ENCODE data around the gene CCSAP.
"Not testable (repeated sequence)": the region's sequence is repeated elsewhere in the genome, so short reads cannot be mapped to it uniquely, and the experiment has no call there.

Gene CCSAP

DNA sequence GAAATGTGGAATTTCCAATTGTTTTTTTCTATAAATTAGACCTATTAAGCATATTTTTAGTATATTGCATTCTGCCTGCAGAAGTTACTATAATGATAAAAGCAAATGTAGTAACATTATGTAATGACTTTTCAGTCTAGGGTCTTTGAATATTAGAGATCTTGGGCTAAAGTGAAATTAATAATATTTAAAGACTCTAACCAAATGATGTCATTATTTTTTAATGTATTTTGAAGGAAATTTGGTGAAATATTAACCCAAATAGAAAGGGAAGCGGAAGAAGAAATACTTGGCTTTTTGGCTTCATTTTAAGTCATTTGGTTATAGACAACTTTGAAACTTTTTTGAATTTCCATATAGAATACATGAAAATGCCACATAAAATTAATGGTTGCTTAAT, 45.1 kb downstream of the CCSAP start:
- no peaks in the 10 kb centered on the region for H3K27me3 ChIP-seq
- H3K9me3 ChIP-seq, result no peaks in the 10 kb centered on the region
- TF ChIP-seq, protein P1, sequence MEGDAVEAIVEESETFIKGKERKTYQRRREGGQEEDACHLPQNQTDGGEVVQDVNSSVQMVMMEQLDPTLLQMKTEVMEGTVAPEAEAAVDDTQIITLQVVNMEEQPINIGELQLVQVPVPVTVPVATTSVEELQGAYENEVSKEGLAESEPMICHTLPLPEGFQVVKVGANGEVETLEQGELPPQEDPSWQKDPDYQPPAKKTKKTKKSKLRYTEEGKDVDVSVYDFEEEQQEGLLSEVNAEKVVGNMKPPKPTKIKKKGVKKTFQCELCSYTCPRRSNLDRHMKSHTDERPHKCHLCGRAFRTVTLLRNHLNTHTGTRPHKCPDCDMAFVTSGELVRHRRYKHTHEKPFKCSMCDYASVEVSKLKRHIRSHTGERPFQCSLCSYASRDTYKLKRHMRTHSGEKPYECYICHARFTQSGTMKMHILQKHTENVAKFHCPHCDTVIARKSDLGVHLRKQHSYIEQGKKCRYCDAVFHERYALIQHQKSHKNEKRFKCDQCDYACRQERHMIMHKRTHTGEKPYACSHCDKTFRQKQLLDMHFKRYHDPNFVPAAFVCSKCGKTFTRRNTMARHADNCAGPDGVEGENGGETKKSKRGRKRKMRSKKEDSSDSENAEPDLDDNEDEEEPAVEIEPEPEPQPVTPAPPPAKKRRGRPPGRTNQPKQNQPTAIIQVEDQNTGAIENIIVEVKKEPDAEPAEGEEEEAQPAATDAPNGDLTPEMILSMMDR (IDR thresholded peaks at IDR 0.05; ENCODE audit: low read depth, low read length), result no peak
- peaks cover 21% of the 10 kb centered on the region for H3K36me3 ChIP-seq
- H3K4me3 ChIP-seq (ENCODE audit: low read depth, low read length), result no peak overlapping the region
- DNase-seq, result no peak
- no peaks in the 10 kb centered on the region for H3K4me1 ChIP-seq

DNA sequence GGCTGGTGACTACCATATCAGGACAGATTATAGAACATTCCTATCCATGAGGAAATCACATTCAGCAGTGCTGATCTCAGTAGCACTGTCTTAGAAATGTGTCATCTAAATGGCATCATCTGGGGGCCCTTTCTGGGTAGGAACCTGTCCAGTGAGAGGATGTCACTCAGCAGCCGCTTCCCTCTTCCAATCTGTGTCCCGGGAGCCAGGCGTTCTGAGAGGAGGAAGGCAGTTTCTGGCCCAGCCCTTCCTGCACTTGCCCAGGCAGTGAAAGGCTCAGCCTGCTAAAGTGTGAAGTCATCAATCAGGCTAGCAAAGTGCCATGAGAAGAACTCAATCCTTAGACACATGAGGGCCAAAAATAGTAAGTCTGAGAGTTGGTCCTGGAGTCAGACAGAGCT, 46.3 kb downstream of the CCSAP start:
- H3K4me3 ChIP-seq (ENCODE audit: low read depth, low read length), result no peak overlapping the region
- H3K27me3 ChIP-seq, result no peaks in the 10 kb centered on the region
- H3K36me3 ChIP-seq, result peaks cover 21% of the 10 kb centered on the region
- TF ChIP-seq, protein P1 (IDR thresholded peaks at IDR 0.05; ENCODE audit: low read depth, low read length), result no peak
- no peak for DNase-seq
- H3K9me3 ChIP-seq, result no peaks in the 10 kb centered on the region
- no peaks in the 10 kb centered on the region for H3K4me1 ChIP-seq

DNA sequence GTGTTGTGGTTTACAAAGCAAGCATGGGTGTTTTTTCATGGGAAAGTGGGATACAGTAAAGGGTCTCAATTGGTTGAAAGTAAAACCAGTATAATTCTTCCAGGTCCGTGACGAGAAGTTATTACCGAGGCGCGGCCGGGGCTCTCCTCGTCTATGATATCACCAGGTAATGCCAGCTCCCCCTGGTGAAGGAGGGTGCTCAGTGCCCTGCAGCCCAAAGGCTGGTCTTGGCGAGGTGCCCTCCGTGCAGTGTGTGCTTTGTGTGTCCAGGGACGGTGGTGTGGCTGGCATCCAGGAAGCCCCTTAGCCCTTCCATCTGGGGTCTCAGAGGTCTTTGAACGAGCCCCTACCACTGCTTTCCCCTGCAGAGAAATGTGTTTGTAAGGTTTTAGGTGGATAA, 47.1 kb downstream of the CCSAP start:
- DNase-seq, result no peak
- Histone ChIP-seq H3K4me3 (ENCODE audit: low read depth, low read length) (no peak overlapping the region), H3K4me1 (no peaks in the 10 kb centered on the region), H3K36me3 (peaks cover 26% of the 10 kb centered on the region), H3K9me3 (no peaks in the 10 kb centered on the region), H3K27me3 (no peaks in the 10 kb centered on the region)
- TF ChIP-seq, protein P1 (IDR thresholded peaks at IDR 0.05; ENCODE audit: low read depth, low read length), result no peak

DNA sequence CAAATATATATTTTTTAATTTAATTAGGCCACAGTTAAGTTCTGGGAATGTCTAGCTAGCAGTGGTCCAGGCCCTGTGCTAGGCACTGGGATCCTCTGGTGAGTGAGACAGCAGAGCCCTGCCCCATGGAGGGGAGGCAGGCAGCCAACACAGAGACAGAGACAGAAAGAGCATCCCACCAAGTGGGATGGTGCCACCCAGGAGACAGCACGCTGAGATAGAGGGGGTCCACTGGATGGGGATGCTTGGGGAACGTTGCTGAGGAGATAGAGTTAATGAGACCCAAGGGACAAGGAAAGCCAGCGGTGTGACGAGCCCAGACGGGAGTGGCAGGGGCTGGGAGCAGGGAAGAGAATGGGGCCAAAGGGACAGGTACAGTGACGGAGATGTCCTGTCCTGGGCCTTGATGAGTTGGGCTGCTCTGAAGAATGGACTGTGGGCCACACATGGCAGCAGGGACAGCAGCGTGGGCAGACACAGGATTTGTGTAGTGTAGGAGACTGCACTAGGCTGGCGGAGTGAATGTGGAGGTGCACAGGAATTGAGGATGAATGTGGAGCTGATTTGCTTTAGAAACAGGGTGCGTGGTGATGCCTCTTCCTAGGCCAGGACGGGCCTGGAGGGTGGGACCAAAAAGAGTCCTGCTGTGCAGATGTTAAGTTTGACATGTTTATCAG, 49.2 kb downstream of the CCSAP start:
- Histone ChIP-seq H3K36me3 (peaks cover 19% of the 10 kb centered on the region), H3K9me3 (no peaks in the 10 kb centered on the region), H3K27me3 (no peaks in the 10 kb centered on the region), H3K4me3 (ENCODE audit: low read depth, low read length) (no peak overlapping the region), H3K4me1 (no peaks in the 10 kb centered on the region)
- no peak for DNase-seq
- TF ChIP-seq, protein P1 (IDR thresholded peaks at IDR 0.05; ENCODE audit: low read depth, low read length), result no peak

DNA sequence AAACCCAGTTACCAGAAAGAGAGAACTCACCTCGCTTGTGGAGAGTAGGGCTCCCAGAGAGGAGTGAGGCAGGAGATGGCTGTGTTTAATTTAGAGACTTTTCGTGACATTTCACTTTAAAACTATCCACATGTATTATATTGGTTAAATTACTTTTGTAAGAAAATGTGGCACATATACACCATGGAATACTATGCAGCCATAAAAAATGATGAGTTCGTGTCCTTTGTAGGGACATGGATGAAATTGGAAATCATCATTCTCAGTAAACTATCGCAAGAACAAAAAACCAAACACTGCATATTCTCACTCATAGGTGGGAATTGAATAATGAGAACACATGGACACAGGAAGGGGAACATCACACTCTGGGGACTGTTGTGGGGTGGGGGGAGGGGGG, 51.2 kb downstream of the CCSAP start:
- not testable (repeated sequence) for DNase-seq; H3K9me3 ChIP-seq; H3K4me3 ChIP-seq (ENCODE audit: low read depth, low read length); H3K27me3 ChIP-seq; H3K4me1 ChIP-seq
- peaks cover 19% of the 10 kb centered on the region for H3K36me3 ChIP-seq

DNA sequence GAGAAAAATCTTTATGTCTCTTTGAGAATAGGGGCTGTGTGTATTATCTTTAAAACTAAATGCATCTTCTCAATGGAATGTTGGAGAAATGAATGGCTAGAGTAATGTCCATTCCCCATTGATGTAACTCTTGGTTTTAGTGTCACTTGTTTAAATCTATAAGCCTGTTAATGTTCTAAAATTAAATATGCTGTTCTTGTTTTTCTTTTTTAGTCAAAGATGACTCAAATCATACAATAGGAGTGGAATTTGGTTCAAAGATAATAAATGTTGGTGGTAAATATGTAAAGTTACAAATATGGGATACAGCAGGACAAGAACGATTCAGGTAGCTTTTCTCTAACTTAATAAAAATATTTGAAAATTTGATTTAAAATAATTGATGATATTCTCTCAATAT, 54.3 kb downstream of the CCSAP start:
- H3K27me3 ChIP-seq, result no peaks in the 10 kb centered on the region
- peaks cover 7% of the 10 kb centered on the region for H3K4me1 ChIP-seq
- DNase-seq, result no peak

More for the DNA sequence above, 54.3 kb downstream of the CCSAP start:
- TF ChIP-seq, protein P1 (IDR thresholded peaks at IDR 0.05; ENCODE audit: low read depth, low read length), result no peak
- Histone ChIP-seq H3K4me3 (ENCODE audit: low read depth, low read length) (no peak overlapping the region), H3K9me3 (no peaks in the 10 kb centered on the region), H3K36me3 (peaks cover 19% of the 10 kb centered on the region)
